ENCODE results near the gene SEMA4A. TPM values are rescaled to one million over a fixed set of nuclear protein-coding genes. Genes with fewer than 3 reads are reported as not detected.

Gene SEMA4A
- total RNA-seq, 5 donors from 2014 or later (not counting 1 experiment from before 2014, with no cell fraction given) = 1.5 to 12.0 (median 2.2) TPM

- Histone ChIP-seq H3K9me3 (no peaks in the 10 kb centered on the region), H3K4me1 (ENCODE audit: control insufficient read depth in 1 of 2, extremely low read depth in 1 of 2, insufficient read depth in 2 of 2, low read length in 2 of 2) (peaks cover 2 to 22% of the 10 kb centered on the region in 2 experiments), H3K36me3 (ENCODE audit: control insufficient read depth in 2 of 2, extremely low read depth in 1 of 2, insufficient read depth in 1 of 2, low read length in 1 of 2) (no peaks in the 10 kb centered on the region), H3K4me3 (ENCODE audit: control insufficient read depth in 1 of 2, extremely low read depth in 1 of 2, low read length in 1 of 2) (no peak overlapping the region), H3K27me3 (replicated peaks in 1 of 2; ENCODE audit: control insufficient read depth in 2 of 2, extremely low read depth in 1 of 2, insufficient read depth in 2 of 2, low read length in 1 of 2) (peaks cover 0 to 11% of the 10 kb centered on the region in 2 experiments), H3K27ac (ENCODE audit: low read length) (no peak overlapping the region)
- WGBS (ENCODE audit: insufficient coverage) = 87% methylated on average over 11 of the region's 11 CpGs
- H3K36me3 Mint-ChIP-seq = peaks cover 6% of the 10 kb centered on the region
- H3K27ac Mint-ChIP-seq = no peak overlapping the region
- DNase-seq (no peak), ATAC-seq (replicated peaks in 1 of 4) (no peak)
- H3K4me3 Mint-ChIP-seq = no peak overlapping the region
- no peaks in the 10 kb centered on the region for H3K9me3 Mint-ChIP-seq
- ChIA-PET POLR2A (no interaction called here), CTCF (interaction anchor here (0.5 to 2.5 kb wide), 3 partner anchors 51 to 82 kb away, joined by 8 to 31 read pairs (median 11); no protein-coding TSS in a partner anchor)
- no peaks in the 10 kb centered on the region for H3K27me3 Mint-ChIP-seq
- peaks cover 17 to 23% (median 21%) of the 10 kb centered on the region in 3 donors for H3K4me1 Mint-ChIP-seq
Measured at GRCh38 chr1:156143765-156144489, 9.5 kb upstream of the SEMA4A start.

- no peaks in the 10 kb centered on the region for H3K36me3 ChIP-seq (ENCODE audit: control insufficient read depth in 2 of 2, extremely low read depth in 1 of 2, insufficient read depth in 1 of 2, low read length in 1 of 2)
- WGBS (ENCODE audit: insufficient coverage) = 83% methylated on average over 5 of the region's 5 CpGs
- peaks cover 2 to 26% of the 10 kb centered on the region in 2 experiments for H3K4me1 ChIP-seq (ENCODE audit: control insufficient read depth in 1 of 2, extremely low read depth in 1 of 2, insufficient read depth in 2 of 2, low read length in 2 of 2)
- Mint-ChIP-seq H3K4me3 (no peak overlapping the region), H3K9me3 (no peaks in the 10 kb centered on the region), H3K27ac (peak overlapping the region in 1 of 2 donors; percentile 20), H3K36me3 (peaks cover 4% of the 10 kb centered on the region), H3K4me1 (peaks cover 17 to 23% (median 21%) of the 10 kb centered on the region in 3 donors), H3K27me3 (no peaks in the 10 kb centered on the region)
- ATAC-seq (replicated peaks in 1 of 4) = no peak
- H3K4me3 ChIP-seq (ENCODE audit: control insufficient read depth in 1 of 2, extremely low read depth in 1 of 2, low read length in 1 of 2) = no peak overlapping the region
- H3K27me3 ChIP-seq (replicated peaks in 1 of 2; ENCODE audit: control insufficient read depth in 2 of 2, extremely low read depth in 1 of 2, insufficient read depth in 2 of 2, low read length in 1 of 2) = peaks cover 0 to 11% of the 10 kb centered on the region in 2 experiments
- ChIA-PET CTCF (interaction anchor here (1.4 to 2.5 kb wide), 4 partner anchors 79 to 175 kb away, joined by 5 to 31 read pairs (median 8); no protein-coding TSS in a partner anchor), POLR2A (no interaction called here)
- no peak overlapping the region for H3K27ac ChIP-seq (ENCODE audit: low read length)
- H3K9me3 ChIP-seq = no peaks in the 10 kb centered on the region
- DNase-seq = no peak
Measured at GRCh38 chr1:156144742-156145141, 8.6 kb upstream of the SEMA4A start.

- H3K4me3 ChIP-seq (ENCODE audit: control insufficient read depth in 1 of 2, extremely low read depth in 1 of 2, low read length in 1 of 2) = no peak overlapping the region
- ATAC-seq (replicated peaks in 1 of 4) (no peak), DNase-seq (no peak)
- H3K4me1 ChIP-seq (ENCODE audit: control insufficient read depth in 1 of 2, extremely low read depth in 1 of 2, insufficient read depth in 2 of 2, low read length in 2 of 2) = peaks cover 2 to 26% of the 10 kb centered on the region in 2 experiments
- no peaks in the 10 kb centered on the region for H3K36me3 ChIP-seq (ENCODE audit: control insufficient read depth in 2 of 2, extremely low read depth in 1 of 2, insufficient read depth in 1 of 2, low read length in 1 of 2)
- Mint-ChIP-seq H3K27ac (no peak overlapping the region), H3K36me3 (no peaks in the 10 kb centered on the region), H3K4me1 (peaks cover 17 to 23% (median 23%) of the 10 kb centered on the region in 3 donors), H3K9me3 (no peaks in the 10 kb centered on the region), H3K27me3 (no peaks in the 10 kb centered on the region), H3K4me3 (peak overlapping the region in 1 of 3 donors; percentile 48)
- H3K27me3 ChIP-seq (replicated peaks in 1 of 2; ENCODE audit: control insufficient read depth in 2 of 2, extremely low read depth in 1 of 2, insufficient read depth in 2 of 2, low read length in 1 of 2) = peaks cover 0 to 19% of the 10 kb centered on the region in 2 experiments
- 100% methylated on average over 1 of the region's 2 CpGs for WGBS (ENCODE audit: insufficient coverage)
- ChIA-PET CTCF (interaction anchor here (0.6 to 2.8 kb wide), 6 partner anchors 78 to 174 kb away, joined by 3 to 31 read pairs (median 6); no protein-coding TSS in a partner anchor), POLR2A (interaction anchor here (0.5 to 0.7 kb wide), 4 partner anchors 56 to 789 kb away, joined by 3 to 8 read pairs (median 4); no protein-coding TSS in a partner anchor)
- no peak overlapping the region for H3K27ac ChIP-seq (ENCODE audit: low read length)
- no peaks in the 10 kb centered on the region for H3K9me3 ChIP-seq
Measured at GRCh38 chr1:156145650-156146019, 7.8 kb upstream of the SEMA4A start.

DNA sequence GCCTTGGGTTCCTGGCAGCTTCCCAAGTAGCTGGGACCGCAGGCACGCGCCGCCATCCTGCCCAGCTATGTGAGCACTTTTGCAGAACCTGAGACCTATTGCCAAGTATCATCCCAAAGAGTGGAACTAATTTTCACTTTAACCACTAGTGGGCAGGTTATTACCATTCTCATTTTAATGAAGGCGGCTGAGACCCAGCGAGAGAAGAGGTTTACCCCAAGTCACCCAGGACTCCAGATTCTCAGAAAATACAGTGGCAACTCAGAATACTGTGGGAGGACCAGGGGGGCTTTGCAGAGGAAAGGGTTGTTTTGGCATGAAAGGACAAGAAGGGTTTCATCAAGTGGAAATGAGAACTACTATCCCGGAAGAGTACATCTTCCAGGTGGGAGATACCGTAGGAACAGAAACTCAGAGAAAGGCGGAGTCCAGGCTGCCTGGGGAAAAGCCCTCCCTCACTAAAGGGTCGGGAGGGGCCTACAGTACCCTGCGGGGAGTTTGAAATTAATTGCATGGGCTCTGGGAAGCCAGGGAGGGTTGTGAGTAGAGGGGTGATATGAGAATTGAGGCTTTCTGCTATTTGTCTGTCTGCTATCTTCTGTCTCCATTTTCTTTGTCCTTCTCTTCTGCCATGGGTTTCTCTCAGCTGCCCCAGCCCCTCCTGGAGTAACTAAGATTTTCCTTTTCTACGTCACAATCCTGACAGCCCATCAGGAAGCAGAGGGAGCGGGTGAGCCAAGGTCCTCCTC, 7.2 kb upstream of the SEMA4A start:
- DNase-seq (peak in 16 of 35 experiments; percentile 25 to 79 (median 37)), ATAC-seq (replicated peaks in 1 of 4) (peak; percentile 60 to 89 (median 88))
- Histone ChIP-seq H3K9me3 (no peaks in the 10 kb centered on the region), H3K4me3 (ENCODE audit: control insufficient read depth in 1 of 2, extremely low read depth in 1 of 2, low read length in 1 of 2) (no peak overlapping the region), H3K36me3 (ENCODE audit: control insufficient read depth in 2 of 2, extremely low read depth in 1 of 2, insufficient read depth in 1 of 2, low read length in 1 of 2) (no peaks in the 10 kb centered on the region), H3K27me3 (replicated peaks in 1 of 2; ENCODE audit: control insufficient read depth in 2 of 2, extremely low read depth in 1 of 2, insufficient read depth in 2 of 2, low read length in 1 of 2) (peaks cover 0 to 19% of the 10 kb centered on the region in 2 experiments), H3K27ac (ENCODE audit: low read length) (no peak overlapping the region), H3K4me1 (ENCODE audit: control insufficient read depth in 1 of 2, extremely low read depth in 1 of 2, insufficient read depth in 2 of 2, low read length in 2 of 2) (peaks cover 2 to 26% of the 10 kb centered on the region in 2 experiments)
- H3K27ac Mint-ChIP-seq = peak overlapping the region; percentile 16 to 43
- CTCF ChIA-PET = interaction anchor here (0.6 to 2.8 kb wide), 8 partner anchors 48 to 173 kb away, joined by 3 to 31 read pairs (median 6); partner anchors contain the start of gene SLC25A44 (in 1 of the 2)
- POLR2A ChIA-PET = interaction anchor here (0.5 to 0.7 kb wide), 4 partner anchors 55 to 789 kb away, joined by 3 to 8 read pairs (median 4); no protein-coding TSS in a partner anchor
- H3K9me3 Mint-ChIP-seq = no peaks in the 10 kb centered on the region
- WGBS (ENCODE audit: insufficient coverage) = 76% methylated on average over 2 of the region's 13 CpGs
- H3K27me3 Mint-ChIP-seq = no peaks in the 10 kb centered on the region
- no peaks in the 10 kb centered on the region for H3K36me3 Mint-ChIP-seq
- H3K4me1 Mint-ChIP-seq = peaks cover 17 to 23% (median 23%) of the 10 kb centered on the region in 3 donors
- peak overlapping the region; percentile 46 to 58 (median 48) for H3K4me3 Mint-ChIP-seq

DNA sequence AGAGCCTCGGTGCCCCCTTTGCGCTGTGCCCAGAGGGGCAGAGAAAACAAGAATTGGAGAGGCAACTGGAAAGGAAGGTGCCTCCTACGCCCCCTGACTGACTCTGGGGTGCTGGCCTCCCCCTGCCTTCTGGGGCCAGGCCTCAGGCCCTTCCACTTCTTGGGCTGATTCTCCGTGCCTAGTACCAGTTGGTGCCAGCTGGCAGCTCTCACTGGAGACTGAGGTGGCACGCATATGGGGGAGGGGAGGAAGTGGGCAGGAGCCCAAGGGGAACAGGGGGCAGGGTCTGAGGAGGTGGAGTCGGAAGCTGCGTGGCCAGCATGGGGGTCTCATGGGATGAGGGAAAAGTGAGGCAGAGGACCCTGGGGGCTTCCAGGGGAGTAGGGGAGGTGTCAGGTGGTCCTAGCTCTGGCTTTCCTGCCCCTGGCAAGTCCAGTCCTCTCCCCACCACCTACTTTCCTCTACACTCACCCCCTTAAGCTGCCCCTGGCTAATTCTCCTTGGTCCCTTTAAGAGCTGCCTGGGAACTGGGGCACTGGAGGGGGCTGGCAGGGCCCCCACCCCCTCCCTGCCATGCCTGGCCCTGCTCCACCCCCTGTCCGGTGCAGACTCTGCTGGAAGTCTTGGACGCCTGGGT, 6.5 kb upstream of the SEMA4A start:
- Mint-ChIP-seq H3K27ac (peak overlapping the region in 1 of 2 donors; percentile 43), H3K27me3 (no peaks in the 10 kb centered on the region)

More for the DNA sequence above, 6.5 kb upstream of the SEMA4A start:
- ChIA-PET POLR2A (interaction anchor here in 1 of 2 donors (1.0 to 1.1 kb wide), 2 partner anchors 66 to 79 kb away, joined by 3 read pairs; no protein-coding TSS in a partner anchor), CTCF (interaction anchor here in 1 of 2 donors (1.4 to 2.8 kb wide), 5 partner anchors 47 to 173 kb away, joined by 4 to 17 read pairs (median 5); partner anchors contain the start of gene SLC25A44)
- Histone ChIP-seq H3K4me3 (ENCODE audit: control insufficient read depth in 1 of 2, extremely low read depth in 1 of 2, low read length in 1 of 2) (no peak overlapping the region), H3K36me3 (ENCODE audit: control insufficient read depth in 2 of 2, extremely low read depth in 1 of 2, insufficient read depth in 1 of 2, low read length in 1 of 2) (no peaks in the 10 kb centered on the region), H3K9me3 (no peaks in the 10 kb centered on the region), H3K27me3 (replicated peaks in 1 of 2; ENCODE audit: control insufficient read depth in 2 of 2, extremely low read depth in 1 of 2, insufficient read depth in 2 of 2, low read length in 1 of 2) (peaks cover 0 to 19% of the 10 kb centered on the region in 2 experiments), H3K27ac (ENCODE audit: low read length) (no peak overlapping the region), H3K4me1 (ENCODE audit: control insufficient read depth in 1 of 2, extremely low read depth in 1 of 2, insufficient read depth in 2 of 2, low read length in 2 of 2) (peaks cover 2 to 26% of the 10 kb centered on the region in 2 experiments)
- no peaks in the 10 kb centered on the region for H3K9me3 Mint-ChIP-seq
- no peak for ATAC-seq (replicated peaks in 1 of 4)
- 50% methylated on average over 5 of the region's 9 CpGs for WGBS (ENCODE audit: insufficient coverage)
- peak overlapping the region in 1 of 3 donors; percentile 48 for H3K4me3 Mint-ChIP-seq
- peaks cover 17 to 23% (median 23%) of the 10 kb centered on the region in 3 donors for H3K4me1 Mint-ChIP-seq
- no peaks in the 10 kb centered on the region for H3K36me3 Mint-ChIP-seq
- DNase-seq = no peak

Data from T-cell (primary cell).